GM19099 (cell line): ENCODE data around the gene HDAC4.

ENCODE experiments used
- POLR2A ChIP-seq: IDR thresholded peaks from 3 replicates; pipeline ENCODE4 v1.6.1; 2011; ENCODE audit warnings: low read depth; ENCODE audit not compliant: insufficient read length; ENCODE audit errors: extremely low read depth

The HDAC4 gene

GRCh38 chr2:239346676-239347075, 54.1 kb downstream of the HDAC4 start:
- TF ChIP-seq POLR2A = no peak

- no peak for TF ChIP-seq POLR2A
Observed at GRCh38 chr2:239345251-239345650, 55.6 kb downstream of the HDAC4 start.

GRCh38 chr2:239344857-239345216, 56.0 kb downstream of the HDAC4 start:
- no peak for TF ChIP-seq POLR2A

- no peak for TF ChIP-seq POLR2A
Observed at GRCh38 chr2:239343946-239344856, 56.6 kb downstream of the HDAC4 start.

GRCh38 chr2:239343460-239343859, 57.4 kb downstream of the HDAC4 start:
- TF ChIP-seq POLR2A = no peak

GRCh38 chr2:239341840-239342239, 59.0 kb downstream of the HDAC4 start:
- TF ChIP-seq POLR2A = no peak

GRCh38 chr2:239341146-239341732, 59.6 kb downstream of the HDAC4 start:
- no peak for TF ChIP-seq POLR2A

- no peak for TF ChIP-seq POLR2A
Observed at GRCh38 chr2:239339726-239340601, 60.9 kb downstream of the HDAC4 start.

- TF ChIP-seq POLR2A = no peak
Observed at GRCh38 chr2:239339241-239339640, 61.6 kb downstream of the HDAC4 start.

GRCh38 chr2:239337877-239338484, 62.8 kb downstream of the HDAC4 start:
- no peak for TF ChIP-seq POLR2A

GRCh38 chr2:239337122-239337876, 63.5 kb downstream of the HDAC4 start:
- no peak for TF ChIP-seq POLR2A

- TF ChIP-seq POLR2A = no peak
Observed at GRCh38 chr2:239331560-239331959, 69.3 kb downstream of the HDAC4 start.

GRCh38 chr2:239330836-239331235, 70.0 kb downstream of the HDAC4 start:
- no peak for TF ChIP-seq POLR2A

GRCh38 chr2:239329972-239330572, 70.7 kb downstream of the HDAC4 start:
- TF ChIP-seq POLR2A = no peak
